ENCODE data around the gene SH3D19. TPM values are rescaled to one million over a fixed set of nuclear protein-coding genes. Genes with fewer than 3 reads are reported as not detected.

The SH3D19 gene
- total and polyA plus RNA-seq, 12 donors: 32.4 to 175 (median 116) TPM

GRCh38 chr4:151251603-151252304 lies 73.7 kb downstream of the SH3D19 start:
- H3K36me3 ChIP-seq: no peaks in the 10 kb centered on the region
- 15 to 20% methylated on average over 2 of the region's 2 CpGs for WGBS, 2 donors
- TF ChIP-seq CTCF (IDR thresholded peaks at IDR 0.05): no peak
- H3K4me1 ChIP-seq: peaks cover 0 to 49% (median 12%) of the 10 kb centered on the region in 9 donors
- DNase-seq (no peak), ATAC-seq (peak in 3 of 8 donors; percentile 12 to 44 (median 30))
- no peaks in the 10 kb centered on the region for H3K27me3 ChIP-seq
- intact Hi-C loops (cut with DNase I): no loop called here
- no peak overlapping the region for H3K27ac ChIP-seq
- H3K4me3 ChIP-seq: no peak overlapping the region
- no peaks in the 10 kb centered on the region for H3K9me3 ChIP-seq

GRCh38 chr4:151250706-151251105 lies 74.7 kb downstream of the SH3D19 start:
- Histone ChIP-seq H3K4me3 (no peak overlapping the region), H3K4me1 (peaks cover 0 to 52% (median 12%) of the 10 kb centered on the region in 9 donors), H3K27me3 (no peaks in the 10 kb centered on the region), H3K36me3 (no peaks in the 10 kb centered on the region), H3K9me3 (no peaks in the 10 kb centered on the region), H3K27ac (no peak overlapping the region)
- no peak for ATAC-seq
- intact Hi-C loops (cut with DNase I): no loop called here
- 72 to 80% methylated on average over 5 of the region's 5 CpGs for WGBS, 2 donors
- no peak for TF ChIP-seq CTCF (IDR thresholded peaks at IDR 0.05)
- DNase-seq: no peak

GRCh38 chr4:151248519-151248918 lies 76.9 kb downstream of the SH3D19 start:
- WGBS, 2 donors: 77 to 93% methylated on average over 2 of the region's 2 CpGs
- intact Hi-C loops (cut with DNase I): no loop called here

GRCh38 chr4:151247395-151247794 lies 78.0 kb downstream of the SH3D19 start:
- no peak for ATAC-seq
- TF ChIP-seq CTCF (IDR thresholded peaks at IDR 0.05): no peak
- intact Hi-C loops (cut with DNase I): no loop called here

More at GRCh38 chr4:151248519-151248918, 76.9 kb downstream of the SH3D19 start:
- no peak overlapping the region for H3K27ac ChIP-seq
- H3K9me3 ChIP-seq: no peaks in the 10 kb centered on the region
- no peaks in the 10 kb centered on the region for H3K36me3 ChIP-seq
- DNase-seq (no peak), ATAC-seq (no peak)
- peaks cover 0 to 48% (median 12%) of the 10 kb centered on the region in 9 donors for H3K4me1 ChIP-seq
- TF ChIP-seq CTCF (IDR thresholded peaks at IDR 0.05): no peak
- H3K4me3 ChIP-seq: no peak overlapping the region
- no peaks in the 10 kb centered on the region for H3K27me3 ChIP-seq

More at GRCh38 chr4:151247395-151247794, 78.0 kb downstream of the SH3D19 start:
- Histone ChIP-seq H3K9me3 (no peaks in the 10 kb centered on the region), H3K36me3 (no peaks in the 10 kb centered on the region), H3K27me3 (no peaks in the 10 kb centered on the region), H3K27ac (no peak overlapping the region), H3K4me3 (no peak overlapping the region), H3K4me1 (peaks cover 0 to 38% (median 8%) of the 10 kb centered on the region in 9 donors)
- WGBS, 2 donors: 98 to 99% methylated on average over 2 of the region's 2 CpGs
- no peak for DNase-seq

All from heart right ventricle (tissue), 16 donors.